Panc1 (cell line): ENCODE results near the gene AKAP8L. TPM values are rescaled to one million over a fixed set of nuclear protein-coding genes. Genes with fewer than 3 reads are reported as not detected.

Experiments used
- ATAC-seq: fragments of 200-7000 bp; cut with Tn5 transposase; 2 replicates; pipeline ENCODE4 v1.9.1; 2020; ENCODE audit warnings: mild to moderate bottlenecking, moderate library complexity
- BruUV-seq: library from RNA; stranded (reverse); fragments of 400-500 nt; replicated peaks from 2 replicates; lab custom pipeline; 2021; lab: Mats Ljungman, UMichigan
- CTCF ChIA-PET: fragments of 300-600 bp; sonication (Branson Sonifier 250); formaldehyde crosslinking; loops from one replicate; lab custom pipeline; 2022; ENCODE audit warnings: antibody characterized with exemption; lab: Charles Lee
- POLR2A ChIA-PET: fragments of 300-600 bp; sonication (Branson Sonifier 250); formaldehyde crosslinking; loops from one replicate; lab custom pipeline; 2022; ENCODE audit warnings: antibody characterized with exemption; lab: Charles Lee
- DNase-seq: peaks from one replicate; pipeline ENCODE4 v3.0.0-alpha.2; 2010; ENCODE audit warnings: low read depth, low spot score
- H3K27ac ChIP-seq: 2 replicates; pipeline ENCODE4 v1.5.1; 2011; ENCODE audit warnings: mild to moderate bottlenecking, low read length, inconsistent platforms
- H3K27me3 ChIP-seq: fragments of 200-500 bp; sonication (Bioruptor generic); 2 replicates; pipeline ENCODE4 v1.6.0; 2014; ENCODE audit warnings: low read length, inconsistent platforms; ENCODE audit not compliant: control insufficient read depth, insufficient read depth
- H3K36me3 ChIP-seq: fragments of 200-500 bp; sonication (Bioruptor generic); 2 replicates; pipeline ENCODE4 v1.5.1; 2014; ENCODE audit warnings: inconsistent platforms, mild to moderate bottlenecking, low read length, moderate library complexity; ENCODE audit not compliant: control insufficient read depth, insufficient read depth
- H3K4me1 ChIP-seq: 2 replicates; pipeline ENCODE4 v1.5.1; 2011; ENCODE audit warnings: inconsistent platforms, mild to moderate bottlenecking, low read length, moderate library complexity; ENCODE audit not compliant: control insufficient read depth, insufficient read depth
- H3K4me3 ChIP-seq, 2 experiments: 2 replicates each; pipeline ENCODE4 v1.5.1; 2011 to 2012; ENCODE audit warnings: low read depth in 2 of 2, low read length in 2 of 2, mild to moderate bottlenecking in 2 of 2, inconsistent platforms in 1 of 2, moderate library complexity in 1 of 2
- H3K9me3 ChIP-seq: fragments of 200-500 bp; sonication (Bioruptor generic); 2 replicates; pipeline ENCODE4 v1.5.1; 2014; ENCODE audit warnings: low read depth, mild to moderate bottlenecking, inconsistent platforms, low read length, moderate library complexity; ENCODE audit not compliant: control insufficient read depth, insufficient read depth
- POLR2AphosphoS5 ChIP-seq: IDR thresholded peaks from 2 replicates; pipeline ENCODE4 v1.6.1; 2012; ENCODE audit warnings: mild to moderate bottlenecking, low read depth, low read length, moderate library complexity
- SIN3A ChIP-seq: IDR thresholded peaks from 2 replicates; pipeline ENCODE4 v1.6.1; 2012; ENCODE audit warnings: low read depth, mild to moderate bottlenecking, low read length, moderate library complexity, borderline replicate concordance; ENCODE audit not compliant: insufficient read depth
- TCF7L2 ChIP-seq: IDR thresholded peaks from 2 replicates; pipeline ENCODE4 v1.6.1; 2011; ENCODE audit warnings: mild to moderate bottlenecking, low read depth, low read length, inconsistent platforms
- in situ Hi-C: cut with HindIII; loops from 2 replicates; pipeline ENCODE4 v1.10.0; 2016; ENCODE audit warnings: low sequenced_read_pairs, low pct_unique_long_range_greater_than_20kb
- intact Hi-C: fragments of 100-400 bp; cut with micrococcal nuclease; formaldehyde crosslinking; loops from one replicate; pipeline ENCODE4 v1.10.0; 2022; ENCODE audit not compliant: unreplicated experiment
- total RNA-seq: library from RNA; stranded (reverse); gene quantifications from one replicate; pipeline ENCODE4 v1.2.1, GENCODE V29; 2021; ENCODE audit not compliant: unreplicated experiment
- TF ChIP-seq, protein P1 (sequence below), 2 experiments: IDR thresholded peaks; 2 replicates each; pipeline ENCODE4 v1.6.1; 2011 to 2012; ENCODE audit warnings: low read depth in 2 of 2, control low read depth in 1 of 2, low read length in 1 of 2, mild to moderate bottlenecking in 1 of 2, moderate library complexity in 1 of 2; ENCODE audit not compliant: insufficient read depth in 1 of 2
- TF ChIP-seq, protein P2 (sequence below): fragments of 450-650 bp; IDR thresholded peaks from 2 replicates; pipeline ENCODE4 v1.5.1; 2017; ENCODE audit warnings: mild to moderate bottlenecking

The AKAP8L gene
- total RNA-seq, 1 experiment from 2014 or later: 65.5 TPM

DNA sequence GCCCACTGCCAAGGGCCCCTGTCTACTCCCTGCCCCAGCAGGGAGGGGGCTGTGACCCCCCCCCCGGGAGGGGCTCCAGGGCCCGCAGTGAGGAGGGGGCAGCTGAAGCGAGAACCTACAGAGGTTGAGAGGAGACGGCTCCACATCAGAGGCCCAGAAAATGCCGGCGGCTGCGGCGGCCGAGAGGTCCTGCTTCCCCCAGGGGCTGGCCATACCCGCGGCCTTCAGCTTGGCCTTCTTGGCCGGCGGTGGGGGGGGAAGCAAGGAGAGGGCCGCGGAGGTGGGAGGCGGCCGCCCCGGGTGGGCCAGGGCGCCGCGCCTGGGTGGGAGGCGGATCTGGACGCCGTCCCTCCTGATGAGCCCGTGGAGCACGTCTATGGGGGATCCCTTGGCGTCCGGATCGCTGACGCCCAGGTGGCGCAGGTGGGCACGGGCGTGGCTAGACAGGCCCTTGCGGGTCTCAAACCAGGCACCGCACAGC, 9.2 kb upstream of the AKAP8L start:
- DNase-seq: no peak
- BruUV-seq: no TSS peak
- CTCF ChIA-PET: no interaction called here

DNA sequence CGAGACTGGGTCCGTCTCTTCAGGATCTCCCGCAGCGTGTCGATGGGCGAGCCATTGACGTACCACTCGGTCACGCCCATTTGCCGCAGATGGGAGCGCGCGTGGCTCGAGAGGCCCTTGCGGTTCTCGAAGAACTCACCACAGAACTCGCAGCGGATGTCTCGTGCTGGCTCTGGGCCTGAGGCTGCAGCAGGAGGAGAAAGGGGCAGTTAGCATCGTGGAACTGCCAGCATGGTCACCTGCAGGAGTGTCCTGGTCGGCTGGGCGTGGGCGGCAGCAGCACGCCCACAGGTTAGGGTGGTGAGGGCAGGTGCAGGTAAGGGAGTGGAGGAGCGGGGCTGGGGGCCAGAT, 8.5 kb upstream of the AKAP8L start:
- CTCF ChIA-PET: no interaction called here
- BruUV-seq: no TSS peak
- in situ Hi-C loops: no loop called here
- intact Hi-C loops: no loop called here
- Histone ChIP-seq H3K9me3 (no peaks in the 10 kb centered on the region), H3K36me3 (peaks cover 5% of the 10 kb centered on the region; the same call in 1 of the 2 replicates), H3K27me3 (no peaks in the 10 kb centered on the region), H3K4me1 (peaks cover 10% of the 10 kb centered on the region; the same call in 1 of the 2 replicates), H3K4me3 (no peak overlapping the region), H3K27ac (no peak overlapping the region)
- POLR2A ChIA-PET: no interaction called here
- TF ChIP-seq POLR2AphosphoS5: no peak
- TF ChIP-seq, protein P1, sequence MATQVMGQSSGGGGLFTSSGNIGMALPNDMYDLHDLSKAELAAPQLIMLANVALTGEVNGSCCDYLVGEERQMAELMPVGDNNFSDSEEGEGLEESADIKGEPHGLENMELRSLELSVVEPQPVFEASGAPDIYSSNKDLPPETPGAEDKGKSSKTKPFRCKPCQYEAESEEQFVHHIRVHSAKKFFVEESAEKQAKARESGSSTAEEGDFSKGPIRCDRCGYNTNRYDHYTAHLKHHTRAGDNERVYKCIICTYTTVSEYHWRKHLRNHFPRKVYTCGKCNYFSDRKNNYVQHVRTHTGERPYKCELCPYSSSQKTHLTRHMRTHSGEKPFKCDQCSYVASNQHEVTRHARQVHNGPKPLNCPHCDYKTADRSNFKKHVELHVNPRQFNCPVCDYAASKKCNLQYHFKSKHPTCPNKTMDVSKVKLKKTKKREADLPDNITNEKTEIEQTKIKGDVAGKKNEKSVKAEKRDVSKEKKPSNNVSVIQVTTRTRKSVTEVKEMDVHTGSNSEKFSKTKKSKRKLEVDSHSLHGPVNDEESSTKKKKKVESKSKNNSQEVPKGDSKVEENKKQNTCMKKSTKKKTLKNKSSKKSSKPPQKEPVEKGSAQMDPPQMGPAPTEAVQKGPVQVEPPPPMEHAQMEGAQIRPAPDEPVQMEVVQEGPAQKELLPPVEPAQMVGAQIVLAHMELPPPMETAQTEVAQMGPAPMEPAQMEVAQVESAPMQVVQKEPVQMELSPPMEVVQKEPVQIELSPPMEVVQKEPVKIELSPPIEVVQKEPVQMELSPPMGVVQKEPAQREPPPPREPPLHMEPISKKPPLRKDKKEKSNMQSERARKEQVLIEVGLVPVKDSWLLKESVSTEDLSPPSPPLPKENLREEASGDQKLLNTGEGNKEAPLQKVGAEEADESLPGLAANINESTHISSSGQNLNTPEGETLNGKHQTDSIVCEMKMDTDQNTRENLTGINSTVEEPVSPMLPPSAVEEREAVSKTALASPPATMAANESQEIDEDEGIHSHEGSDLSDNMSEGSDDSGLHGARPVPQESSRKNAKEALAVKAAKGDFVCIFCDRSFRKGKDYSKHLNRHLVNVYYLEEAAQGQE (IDR thresholded peaks at IDR 0.05; ENCODE audit: insufficient read depth in 1 of 2, low read depth in 2 of 2, low read length in 1 of 2): no peak
- TF ChIP-seq, protein P2, sequence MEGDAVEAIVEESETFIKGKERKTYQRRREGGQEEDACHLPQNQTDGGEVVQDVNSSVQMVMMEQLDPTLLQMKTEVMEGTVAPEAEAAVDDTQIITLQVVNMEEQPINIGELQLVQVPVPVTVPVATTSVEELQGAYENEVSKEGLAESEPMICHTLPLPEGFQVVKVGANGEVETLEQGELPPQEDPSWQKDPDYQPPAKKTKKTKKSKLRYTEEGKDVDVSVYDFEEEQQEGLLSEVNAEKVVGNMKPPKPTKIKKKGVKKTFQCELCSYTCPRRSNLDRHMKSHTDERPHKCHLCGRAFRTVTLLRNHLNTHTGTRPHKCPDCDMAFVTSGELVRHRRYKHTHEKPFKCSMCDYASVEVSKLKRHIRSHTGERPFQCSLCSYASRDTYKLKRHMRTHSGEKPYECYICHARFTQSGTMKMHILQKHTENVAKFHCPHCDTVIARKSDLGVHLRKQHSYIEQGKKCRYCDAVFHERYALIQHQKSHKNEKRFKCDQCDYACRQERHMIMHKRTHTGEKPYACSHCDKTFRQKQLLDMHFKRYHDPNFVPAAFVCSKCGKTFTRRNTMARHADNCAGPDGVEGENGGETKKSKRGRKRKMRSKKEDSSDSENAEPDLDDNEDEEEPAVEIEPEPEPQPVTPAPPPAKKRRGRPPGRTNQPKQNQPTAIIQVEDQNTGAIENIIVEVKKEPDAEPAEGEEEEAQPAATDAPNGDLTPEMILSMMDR: no peak
- TF ChIP-seq SIN3A: no peak
- TF ChIP-seq TCF7L2: no peak
- no peak for DNase-seq
- no peak for ATAC-seq

More for the DNA sequence above, 9.2 kb upstream of the AKAP8L start:
- in situ Hi-C loops: no loop called here
- Histone ChIP-seq H3K27me3 (no peaks in the 10 kb centered on the region), H3K27ac (no peak overlapping the region), H3K4me1 (peaks cover 10% of the 10 kb centered on the region; the same call in 1 of the 2 replicates), H3K9me3 (no peaks in the 10 kb centered on the region), H3K4me3 (no peak overlapping the region), H3K36me3 (peaks cover 5% of the 10 kb centered on the region; the same call in 1 of the 2 replicates)
- intact Hi-C loops: no loop called here
- no peak for TF ChIP-seq POLR2AphosphoS5
- TF ChIP-seq, protein P1 (IDR thresholded peaks at IDR 0.05; ENCODE audit: insufficient read depth in 1 of 2, low read depth in 2 of 2, low read length in 1 of 2): no peak
- TF ChIP-seq SIN3A: no peak
- TF ChIP-seq, protein P2: no peak
- no peak for TF ChIP-seq TCF7L2
- ATAC-seq: no peak
- POLR2A ChIA-PET: interaction anchor here (0.8 kb wide), 1 partner anchor 194 kb away, joined by 6 read pairs; no protein-coding TSS in a partner anchor
